Peyer's patch (tissue), 4 donors: ENCODE results near the gene PARD3B. TPM values are rescaled to one million over a fixed set of nuclear protein-coding genes. Genes with fewer than 3 reads are reported as not detected.

ENCODE experiments used
- DNase-seq, 3 donors: peaks; one replicate each; pipeline ENCODE4 v3.0.0-alpha.2; 2017 to 2019
- H3K27ac ChIP-seq, 4 donors: fragments of 200-600 bp; sonication (generic); one replicate each; pipeline ENCODE4 v1.5.1; 2016 to 2019
- H3K27me3 ChIP-seq, 2 donors: fragments of 200-600 bp; sonication (generic); one replicate each; pipeline ENCODE4 v1.5.1; 2019
- H3K36me3 ChIP-seq, 3 donors: fragments of 200-600 bp; sonication (generic); one replicate each; pipeline ENCODE4 v1.5.1; 2016 to 2019
- H3K4me1 ChIP-seq, 4 donors: fragments of 200-600 bp; sonication (generic); one replicate each; pipeline ENCODE4 v1.5.1; 2016 to 2019
- H3K4me3 ChIP-seq, 4 donors: fragments of 200-600 bp; sonication (generic); 1 replicate in 3 of 4; 2 replicates in 1 of 4; pipeline ENCODE4 v1.5.1; 2016 to 2019; ENCODE audit warnings: mild to moderate bottlenecking in 1 of 4
- H3K9me3 ChIP-seq, 4 donors: fragments of 200-600 bp; sonication (generic); one replicate each; pipeline ENCODE4 v1.5.1; 2016 to 2019; ENCODE audit warnings: mild to moderate bottlenecking in 1 of 4
- CTCF ChIP-seq, 6 experiments: fragments of 450-650 bp in 4 of 6; fragments of 200-600 bp in 2 of 6; sonication (generic) in 1 of 6; IDR thresholded peaks; one replicate each; pipeline ENCODE4 v1.5.1; 2017 to 2019; ENCODE audit warnings: antibody characterized with exemption in 6 of 6, mild to moderate bottlenecking in 3 of 6, moderate library complexity in 1 of 6
- POLR2A ChIP-seq, 2 donors: fragments of 450-650 bp; IDR thresholded peaks; one replicate each; pipeline ENCODE4 v1.5.1; 2017; ENCODE audit warnings: antibody characterized with exemption in 2 of 2, mild to moderate bottlenecking in 2 of 2, moderate library complexity in 2 of 2
- total RNA-seq, 4 donors: library from RNA; depleted of rRNA; stranded (reverse); fragments of >200 nt; gene quantifications; one replicate each; pipeline ENCODE4 v1.1.0, GENCODE V29; 2016

Gene PARD3B
- total RNA-seq, 4 donors from 2014 or later: 19.6 to 52.0 (median 40.6) TPM

- H3K4me1 ChIP-seq: no peaks in the 10 kb centered on the region
- no peak overlapping the region for H3K4me3 ChIP-seq
- H3K27ac ChIP-seq: no peak overlapping the region
- no peaks in the 10 kb centered on the region for H3K27me3 ChIP-seq
- no peak for DNase-seq
- no peaks in the 10 kb centered on the region for H3K9me3 ChIP-seq
- no peaks in the 10 kb centered on the region for H3K36me3 ChIP-seq
- no peak for TF ChIP-seq CTCF (IDR thresholded peaks at IDR 0.05)
- no peak for TF ChIP-seq POLR2A (IDR thresholded peaks at IDR 0.05)
These were observed 735.4 kb downstream of the PARD3B start for GRCh38 chr2:205280596-205281236.

GRCh38 chr2:205283736-205284270 is 738.5 kb downstream of the PARD3B start:
- H3K27me3 ChIP-seq: no peaks in the 10 kb centered on the region
- no peaks in the 10 kb centered on the region for H3K36me3 ChIP-seq
- no peak overlapping the region for H3K4me3 ChIP-seq
- H3K4me1 ChIP-seq: no peaks in the 10 kb centered on the region
- H3K27ac ChIP-seq: no peak overlapping the region
- no peak for TF ChIP-seq CTCF (IDR thresholded peaks at IDR 0.05)
- no peak for TF ChIP-seq POLR2A (IDR thresholded peaks at IDR 0.05)
- H3K9me3 ChIP-seq: no peaks in the 10 kb centered on the region
- no peak for DNase-seq

GRCh38 chr2:205284334-205284733 is 739.1 kb downstream of the PARD3B start:
- TF ChIP-seq POLR2A (IDR thresholded peaks at IDR 0.05) (no peak), CTCF (IDR thresholded peaks at IDR 0.05) (no peak)
- no peak for DNase-seq
- Histone ChIP-seq H3K36me3 (no peaks in the 10 kb centered on the region), H3K27me3 (no peaks in the 10 kb centered on the region), H3K9me3 (no peaks in the 10 kb centered on the region), H3K27ac (no peak overlapping the region), H3K4me1 (no peaks in the 10 kb centered on the region), H3K4me3 (no peak overlapping the region)

- Histone ChIP-seq H3K4me3 (no peak overlapping the region), H3K27me3 (no peaks in the 10 kb centered on the region), H3K27ac (no peak overlapping the region), H3K9me3 (no peaks in the 10 kb centered on the region), H3K36me3 (no peaks in the 10 kb centered on the region), H3K4me1 (no peaks in the 10 kb centered on the region)
- TF ChIP-seq CTCF (IDR thresholded peaks at IDR 0.05) (no peak), POLR2A (IDR thresholded peaks at IDR 0.05) (no peak)
- DNase-seq: no peak
These were observed 742.0 kb downstream of the PARD3B start for GRCh38 chr2:205287316-205287715.

GRCh38 chr2:205288686-205289085 is 743.4 kb downstream of the PARD3B start:
- no peak for DNase-seq
- Histone ChIP-seq H3K4me3 (no peak overlapping the region), H3K36me3 (no peaks in the 10 kb centered on the region), H3K9me3 (no peaks in the 10 kb centered on the region), H3K4me1 (no peaks in the 10 kb centered on the region), H3K27ac (no peak overlapping the region), H3K27me3 (no peaks in the 10 kb centered on the region)
- TF ChIP-seq CTCF (IDR thresholded peaks at IDR 0.05): no peak
- no peak for TF ChIP-seq POLR2A (IDR thresholded peaks at IDR 0.05)
